Measurements from ENCODE around the gene ETFRF1.

The ETFRF1 gene

GRCh38 chr12:25236190-25236589, 41.2 kb downstream of the ETFRF1 start:
- no peak for DNase-seq

- DNase-seq, result no peak
Observed at GRCh38 chr12:25236626-25237025, 41.6 kb downstream of the ETFRF1 start.

- DNase-seq, result peak; percentile 8 to 20
Observed at GRCh38 chr12:25241167-25242020, 46.4 kb downstream of the ETFRF1 start.

GRCh38 chr12:25242981-25243679, 48.1 kb downstream of the ETFRF1 start:
- DNase-seq, result no peak

- DNase-seq, result no peak
Observed at GRCh38 chr12:25243680-25243990, 48.6 kb downstream of the ETFRF1 start.

GRCh38 chr12:25245491-25245890, 50.5 kb downstream of the ETFRF1 start:
- no peak for DNase-seq

- DNase-seq, result no peak
Observed at GRCh38 chr12:25248137-25248536, 53.1 kb downstream of the ETFRF1 start.

GRCh38 chr12:25248732-25249131, 53.7 kb downstream of the ETFRF1 start:
- DNase-seq, result no peak

- DNase-seq, result peak; percentile 12 to 24
Observed at GRCh38 chr12:25249931-25250738, 55.1 kb downstream of the ETFRF1 start.

GRCh38 chr12:25250744-25251730, 56.0 kb downstream of the ETFRF1 start, which contains the start of gene KRAS:
Gene KRAS, minus strand, starts transcription at chr12:25250929.
- DNase-seq, result peak; percentile 96

- DNase-seq, result no peak
Observed at GRCh38 chr12:25251769-25252168, 56.7 kb downstream of the ETFRF1 start.

- DNase-seq, result no peak
Observed at GRCh38 chr12:25252946-25253345, 57.9 kb downstream of the ETFRF1 start.

- no peak for DNase-seq
Observed at GRCh38 chr12:25253371-25254068, 58.5 kb downstream of the ETFRF1 start.

GRCh38 chr12:25254271-25254880, 59.3 kb downstream of the ETFRF1 start:
- no peak for DNase-seq
